ENCODE measurements around the gene PGM2.

- TF ChIP-seq CTCF (IDR thresholded peaks at IDR 0.05) (no peak), ZFX (IDR thresholded peaks at IDR 0.05; ENCODE audit: borderline replicate concordance) (no peak)
Observed at GRCh38 chr4:37828843-37829242, 2.4 kb downstream of the PGM2 start.

Measured in 22Rv1 (cell line).